Mesendoderm (in vitro differentiated cells): ENCODE results near the gene MOB2.

Source experiments
- DNase-seq: peaks from one replicate; pipeline ENCODE4 v3.0.0; 2013
- H2AK5ac ChIP-seq: 2 replicates; pipeline ENCODE4 v1.6.1; 2013; ENCODE audit warnings: low read length, inconsistent platforms
- H2BK120ac ChIP-seq: 2 replicates; pipeline ENCODE4 v1.6.1; 2013; ENCODE audit warnings: low read depth, mild to moderate bottlenecking, low read length, moderate library complexity, mixed read lengths
- H2BK15ac ChIP-seq: replicated peaks from 2 replicates; pipeline ENCODE4 v1.6.1; 2013; ENCODE audit warnings: low read depth, mild to moderate bottlenecking, moderate library complexity
- H2BK5ac ChIP-seq: 2 replicates; pipeline ENCODE4 v1.6.1; 2013; ENCODE audit warnings: low read length, inconsistent platforms
- H3K18ac ChIP-seq: 2 replicates; pipeline ENCODE4 v1.6.1; 2013; ENCODE audit warnings: mild to moderate bottlenecking, low read length, mixed read lengths
- H3K23ac ChIP-seq: one replicate; pipeline ENCODE4 v1.6.1; 2013; ENCODE audit warnings: low read length
- H3K27ac ChIP-seq: 2 replicates; pipeline ENCODE4 v1.5.1; 2013; ENCODE audit warnings: low read depth, mild to moderate bottlenecking, inconsistent platforms, low read length, moderate library complexity
- H3K27me3 ChIP-seq: 2 replicates; pipeline ENCODE4 v1.6.1; 2013; ENCODE audit warnings: low read length, control low read depth, mild to moderate bottlenecking, inconsistent platforms; ENCODE audit not compliant: insufficient read depth, poor library complexity
- H3K36me3 ChIP-seq: 2 replicates; pipeline ENCODE4 v1.6.1; 2013; ENCODE audit warnings: low read length, inconsistent platforms; ENCODE audit not compliant: control insufficient read depth, insufficient read depth
- H3K4ac ChIP-seq: one replicate; pipeline ENCODE4 v1.6.1; 2013; ENCODE audit warnings: low read depth, mild to moderate bottlenecking, low read length, moderate library complexity
- H3K4me1 ChIP-seq: 2 replicates; pipeline ENCODE4 v1.6.1; 2013; ENCODE audit warnings: low read depth, low read length, inconsistent platforms; ENCODE audit not compliant: control insufficient read depth
- H3K4me2 ChIP-seq: 2 replicates; pipeline ENCODE4 v1.6.1; 2013; ENCODE audit warnings: low read length
- H3K4me3 ChIP-seq: 2 replicates; pipeline ENCODE4 v1.5.1; 2013; ENCODE audit warnings: mild to moderate bottlenecking, low read length
- H3K56ac ChIP-seq: one replicate; pipeline ENCODE4 v1.6.1; 2013; ENCODE audit warnings: low read length
- H3K79me1 ChIP-seq: 2 replicates; pipeline ENCODE4 v1.6.1; 2013; ENCODE audit warnings: low read length, inconsistent platforms
- H3K79me2 ChIP-seq: 2 replicates; pipeline ENCODE4 v1.6.1; 2013; ENCODE audit warnings: mild to moderate bottlenecking, low read length; ENCODE audit not compliant: control insufficient read depth, insufficient read depth
- H3K9ac ChIP-seq: 2 replicates; pipeline ENCODE4 v1.6.1; 2013; ENCODE audit warnings: low read length, inconsistent platforms
- H4K5ac ChIP-seq: one replicate; pipeline ENCODE4 v1.6.1; 2013; ENCODE audit warnings: low read length
- H4K8ac ChIP-seq: one replicate; pipeline ENCODE4 v1.6.1; 2013; ENCODE audit warnings: low read depth, mild to moderate bottlenecking, control low read depth, low read length, moderate library complexity
- WGBS: extraction: QIAGEN DNeasy Blood & Tissue Kit; methylation state at CpG from one replicate; pipeline ENCODE4 v1.1.7; 2013; ENCODE audit warnings: low lambda C conversion rate, missing lambda C conversion rate; ENCODE audit not compliant: insufficient coverage; ENCODE audit errors: extremely low coverage; 5-methylcytosine and 5-hydroxymethylcytosine counted together

Gene MOB2

GRCh38 chr11:1501421-1502167 is 15.0 kb upstream of the MOB2 start:
- no peak overlapping the region for H3K4me2 ChIP-seq
- H3K4me1 ChIP-seq: peaks cover 4% of the 10 kb centered on the region
- no peak overlapping the region for H4K8ac ChIP-seq
- no peak overlapping the region for H2BK120ac ChIP-seq
- no peak overlapping the region for H4K5ac ChIP-seq
- no peak overlapping the region for H3K9ac ChIP-seq
- peaks cover 2% of the 10 kb centered on the region for H3K79me2 ChIP-seq
- no peak overlapping the region for H3K4ac ChIP-seq
- no peak overlapping the region for H3K4me3 ChIP-seq
- no CpG with 5 or more reads among the region's 25 CpGs for whole genome bisulfite sequencing
- no peak overlapping the region for H3K23ac ChIP-seq
- no peak overlapping the region for H3K18ac ChIP-seq
- H2BK5ac ChIP-seq: no peak overlapping the region
- H3K56ac ChIP-seq: no peak overlapping the region
- no peaks in the 10 kb centered on the region for H3K27me3 ChIP-seq
- no peak overlapping the region for H2BK15ac ChIP-seq
- no peak for DNase-seq
- H3K79me1 ChIP-seq: peaks cover 17% of the 10 kb centered on the region
- H3K36me3 ChIP-seq: no peaks in the 10 kb centered on the region
- H2AK5ac ChIP-seq: no peak overlapping the region
- H3K27ac ChIP-seq: no peak overlapping the region

- Histone ChIP-seq H2BK5ac (no peak overlapping the region), H2AK5ac (no peak overlapping the region), H3K27me3 (no peaks in the 10 kb centered on the region), H3K18ac (no peak overlapping the region), H2BK15ac (no peak overlapping the region), H3K4me3 (no peak overlapping the region), H4K8ac (no peak overlapping the region), H3K36me3 (no peaks in the 10 kb centered on the region), H3K4me1 (peaks cover 4% of the 10 kb centered on the region), H3K79me2 (no peaks in the 10 kb centered on the region), H3K79me1 (peaks cover 18% of the 10 kb centered on the region), H4K5ac (no peak overlapping the region), H3K56ac (no peak overlapping the region), H3K4ac (no peak overlapping the region), H3K27ac (no peak overlapping the region), H3K23ac (no peak overlapping the region), H3K9ac (no peak overlapping the region), H2BK120ac (no peak overlapping the region), H3K4me2 (no peak overlapping the region)
- no peak for DNase-seq
- no CpG with 5 or more reads among the region's 28 CpGs for WGBS
Measured at GRCh38 chr11:1500466-1501420, 14.2 kb upstream of the MOB2 start.

- Histone ChIP-seq H2BK120ac (no peak overlapping the region), H3K36me3 (no peaks in the 10 kb centered on the region), H3K4me1 (peaks cover 4% of the 10 kb centered on the region), H3K79me2 (no peaks in the 10 kb centered on the region), H3K18ac (no peak overlapping the region), H3K4ac (no peak overlapping the region), H3K4me3 (no peak overlapping the region), H2AK5ac (no peak overlapping the region), H4K5ac (no peak overlapping the region), H3K4me2 (no peak overlapping the region), H3K56ac (no peak overlapping the region), H3K27ac (no peak overlapping the region), H2BK5ac (no peak overlapping the region), H4K8ac (no peak overlapping the region), H3K27me3 (no peaks in the 10 kb centered on the region), H3K79me1 (peaks cover 18% of the 10 kb centered on the region), H2BK15ac (no peak overlapping the region), H3K9ac (no peak overlapping the region), H3K23ac (no peak overlapping the region)
- WGBS: no CpG with 5 or more reads among the region's 14 CpGs
- no peak for DNase-seq
Measured at GRCh38 chr11:1499899-1500298, 13.3 kb upstream of the MOB2 start.

- no peak overlapping the region for H3K9ac ChIP-seq
- no peak overlapping the region for H3K56ac ChIP-seq
- H2BK120ac ChIP-seq: no peak overlapping the region
- H3K36me3 ChIP-seq: no peaks in the 10 kb centered on the region
- H3K4ac ChIP-seq: no peak overlapping the region
- no peak overlapping the region for H2BK15ac ChIP-seq
- H4K8ac ChIP-seq: no peak overlapping the region
- no peak overlapping the region for H3K4me3 ChIP-seq
- no peak overlapping the region for H4K5ac ChIP-seq
- H3K27ac ChIP-seq: no peak overlapping the region
- H3K23ac ChIP-seq: no peak overlapping the region
- no peak overlapping the region for H3K18ac ChIP-seq
- H2BK5ac ChIP-seq: no peak overlapping the region
- H3K79me1 ChIP-seq: peaks cover 18% of the 10 kb centered on the region
- H3K4me1 ChIP-seq: peaks cover 4% of the 10 kb centered on the region
- H3K4me2 ChIP-seq: no peak overlapping the region
- no peaks in the 10 kb centered on the region for H3K79me2 ChIP-seq
- no peak for DNase-seq
- H2AK5ac ChIP-seq: no peak overlapping the region
- WGBS: no CpG with 5 or more reads among the region's 28 CpGs
- no peaks in the 10 kb centered on the region for H3K27me3 ChIP-seq
Measured at GRCh38 chr11:1499261-1499890, 12.8 kb upstream of the MOB2 start.

GRCh38 chr11:1498262-1498661 is 11.7 kb upstream of the MOB2 start:
- Histone ChIP-seq H3K79me2 (no peaks in the 10 kb centered on the region), H2AK5ac (no peak overlapping the region), H3K4me2 (no peak overlapping the region), H3K4me3 (no peak overlapping the region), H3K23ac (no peak overlapping the region), H3K56ac (no peak overlapping the region), H3K9ac (no peak overlapping the region), H4K8ac (no peak overlapping the region), H3K27ac (no peak overlapping the region), H3K27me3 (no peaks in the 10 kb centered on the region), H3K18ac (no peak overlapping the region), H4K5ac (no peak overlapping the region), H2BK15ac (no peak overlapping the region), H3K4ac (no peak overlapping the region), H2BK5ac (no peak overlapping the region), H3K4me1 (peaks cover 4% of the 10 kb centered on the region), H3K79me1 (peaks cover 16% of the 10 kb centered on the region), H2BK120ac (no peak overlapping the region), H3K36me3 (no peaks in the 10 kb centered on the region)
- no CpG with 5 or more reads among the region's 13 CpGs for whole genome bisulfite sequencing
- no peak for DNase-seq
